Neural progenitor cell (in vitro differentiated cells): Measurements from ENCODE around the gene CHMP1A. TPM values are rescaled to one million over a fixed set of nuclear protein-coding genes. Genes with fewer than 3 reads are reported as not detected.

Source experiments
- DNase-seq: peaks from one replicate; pipeline ENCODE4 v3.0.0-alpha.2; 2016; ENCODE audit warnings: low spot score
- H2AFZ ChIP-seq: fragments of 200-600 bp; sonication (generic); replicated peaks from 2 replicates; pipeline ENCODE4 v1.6.1; 2016; ENCODE audit warnings: antibody characterized with exemption
- H3F3A ChIP-seq: fragments of 200-600 bp; sonication (generic); 2 replicates; pipeline ENCODE4 v1.6.1; 2016; ENCODE audit warnings: antibody characterized with exemption, low read depth
- H3K27ac ChIP-seq: fragments of 200-600 bp; sonication (generic); 2 replicates; pipeline ENCODE4 v1.5.1; 2016; ENCODE audit warnings: mild to moderate bottlenecking
- H3K27me3 ChIP-seq: fragments of 200-600 bp; sonication (generic); 2 replicates; pipeline ENCODE4 v1.6.1; 2016; ENCODE audit warnings: mild to moderate bottlenecking, moderate library complexity
- H3K36me3 ChIP-seq: fragments of 200-600 bp; sonication (generic); 2 replicates; pipeline ENCODE4 v1.5.1; 2016
- H3K4me1 ChIP-seq: fragments of 200-600 bp; sonication (generic); 2 replicates; pipeline ENCODE4 v1.6.1; 2016; ENCODE audit warnings: mixed run types
- H3K4me2 ChIP-seq: fragments of 200-600 bp; sonication (generic); 2 replicates; pipeline ENCODE4 v1.6.1; 2016
- H3K4me3 ChIP-seq: fragments of 200-600 bp; sonication (generic); 2 replicates; pipeline ENCODE4 v1.5.1; 2016
- H3K79me2 ChIP-seq: fragments of 200-600 bp; sonication (generic); 2 replicates; pipeline ENCODE4 v1.6.1; 2016; ENCODE audit warnings: low read depth
- H3K9ac ChIP-seq: fragments of 200-600 bp; sonication (generic); 2 replicates; pipeline ENCODE4 v1.6.1; 2016
- H3K9me3 ChIP-seq: fragments of 200-600 bp; sonication (generic); 2 replicates; pipeline ENCODE4 v1.5.1; 2016; ENCODE audit warnings: low read depth
- H4K20me1 ChIP-seq: fragments of 200-600 bp; sonication (generic); 2 replicates; pipeline ENCODE4 v1.6.1; 2016; ENCODE audit warnings: low read depth
- H3K27ac Mint-ChIP-seq: 3 replicates; pipeline ENCODE4 v1.8.0; 2021; ENCODE audit warnings: mixed read lengths
- H3K27me3 Mint-ChIP-seq: 2 replicates; pipeline ENCODE4 v1.8.0; 2022; ENCODE audit warnings: low read depth, mild to moderate bottlenecking, inconsistent platforms, moderate library complexity, mixed read lengths; ENCODE audit not compliant: insufficient read depth
- H3K36me3 Mint-ChIP-seq: 3 replicates; pipeline ENCODE4 v1.8.0; 2021; ENCODE audit warnings: mixed read lengths
- H3K4me1 Mint-ChIP-seq: 3 replicates; pipeline ENCODE4 v1.8.0; 2021; ENCODE audit warnings: mixed read lengths
- H3K4me3 Mint-ChIP-seq: 3 replicates; pipeline ENCODE4 v1.8.0; 2021; ENCODE audit warnings: mild to moderate bottlenecking, moderate library complexity, mixed read lengths
- H3K9me3 Mint-ChIP-seq: 3 replicates; pipeline ENCODE4 v1.8.0; 2020; ENCODE audit warnings: mixed read lengths
- EZH2 ChIP-seq: fragments of 200-600 bp; sonication (generic); IDR thresholded peaks from 2 replicates; pipeline ENCODE4 v1.6.1; 2017; ENCODE audit warnings: antibody characterized with exemption, mild to moderate bottlenecking, moderate library complexity
- EZH2phosphoT487 ChIP-seq: fragments of 200-600 bp; sonication (generic); IDR thresholded peaks from 2 replicates; pipeline ENCODE4 v1.6.1; 2017; ENCODE audit warnings: antibody characterized with exemption
- total RNA-seq: library from RNA; depleted of rRNA; stranded (reverse); fragments of >200 nt; gene quantifications from 2 replicates; pipeline ENCODE4 v1.2.3, GENCODE V29; 2015; ENCODE audit warnings: low replicate concordance
- TF ChIP-seq, protein P1 (sequence below): fragments of 200-600 bp; sonication (generic); IDR thresholded peaks from 2 replicates; pipeline ENCODE4 v1.5.1; 2017; ENCODE audit warnings: antibody characterized with exemption, mild to moderate bottlenecking

Gene CHMP1A
- total RNA-seq, 1 donor from 2014 or later = 34.6 TPM

DNA sequence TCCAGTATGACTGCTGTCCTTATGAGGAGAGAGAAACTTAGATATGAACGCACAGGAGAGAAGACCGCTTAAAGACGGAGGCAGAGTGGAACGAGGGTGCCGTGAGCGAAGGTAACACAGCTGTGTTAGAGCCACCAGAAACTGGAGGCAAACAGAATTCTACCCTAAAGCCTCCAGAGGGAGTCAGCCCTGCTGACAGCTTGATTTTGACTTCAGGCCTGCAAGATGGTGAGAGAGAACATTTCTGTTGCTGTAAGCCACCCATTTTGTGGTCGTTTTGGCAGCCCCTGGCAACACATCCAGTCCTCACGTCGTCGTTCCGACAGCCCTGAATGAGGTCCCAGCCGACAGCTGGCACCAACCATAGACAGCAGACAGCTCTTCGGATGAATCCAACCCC is 46.8 kb upstream of the CHMP1A start:
- H3F3A ChIP-seq = peaks cover 31% of the 10 kb centered on the region
- no peaks in the 10 kb centered on the region for H3K9me3 ChIP-seq
- DNase-seq = no peak
- Mint-ChIP-seq H3K9me3 (no peaks in the 10 kb centered on the region), H3K4me3 (no peak overlapping the region), H3K4me1 (peaks cover 18% of the 10 kb centered on the region), H3K36me3 (peaks cover under 1% of the 10 kb centered on the region), H3K27me3 (peaks cover 11% of the 10 kb centered on the region), H3K27ac (no peak overlapping the region)
- H3K9ac ChIP-seq = no peak overlapping the region
- no peak overlapping the region for H3K4me3 ChIP-seq
- no peaks in the 10 kb centered on the region for H3K79me2 ChIP-seq
- no peak overlapping the region for H3K4me2 ChIP-seq
- no peak overlapping the region for H2AFZ ChIP-seq
- H4K20me1 ChIP-seq = peaks cover 13% of the 10 kb centered on the region
- TF ChIP-seq EZH2phosphoT487 = no peak
- TF ChIP-seq, protein P1, sequence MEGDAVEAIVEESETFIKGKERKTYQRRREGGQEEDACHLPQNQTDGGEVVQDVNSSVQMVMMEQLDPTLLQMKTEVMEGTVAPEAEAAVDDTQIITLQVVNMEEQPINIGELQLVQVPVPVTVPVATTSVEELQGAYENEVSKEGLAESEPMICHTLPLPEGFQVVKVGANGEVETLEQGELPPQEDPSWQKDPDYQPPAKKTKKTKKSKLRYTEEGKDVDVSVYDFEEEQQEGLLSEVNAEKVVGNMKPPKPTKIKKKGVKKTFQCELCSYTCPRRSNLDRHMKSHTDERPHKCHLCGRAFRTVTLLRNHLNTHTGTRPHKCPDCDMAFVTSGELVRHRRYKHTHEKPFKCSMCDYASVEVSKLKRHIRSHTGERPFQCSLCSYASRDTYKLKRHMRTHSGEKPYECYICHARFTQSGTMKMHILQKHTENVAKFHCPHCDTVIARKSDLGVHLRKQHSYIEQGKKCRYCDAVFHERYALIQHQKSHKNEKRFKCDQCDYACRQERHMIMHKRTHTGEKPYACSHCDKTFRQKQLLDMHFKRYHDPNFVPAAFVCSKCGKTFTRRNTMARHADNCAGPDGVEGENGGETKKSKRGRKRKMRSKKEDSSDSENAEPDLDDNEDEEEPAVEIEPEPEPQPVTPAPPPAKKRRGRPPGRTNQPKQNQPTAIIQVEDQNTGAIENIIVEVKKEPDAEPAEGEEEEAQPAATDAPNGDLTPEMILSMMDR = no peak
- no peak for TF ChIP-seq EZH2
- peaks cover 10% of the 10 kb centered on the region for H3K4me1 ChIP-seq
- no peaks in the 10 kb centered on the region for H3K36me3 ChIP-seq
- H3K27ac ChIP-seq = no peak overlapping the region
- peaks cover 34% of the 10 kb centered on the region for H3K27me3 ChIP-seq

DNA sequence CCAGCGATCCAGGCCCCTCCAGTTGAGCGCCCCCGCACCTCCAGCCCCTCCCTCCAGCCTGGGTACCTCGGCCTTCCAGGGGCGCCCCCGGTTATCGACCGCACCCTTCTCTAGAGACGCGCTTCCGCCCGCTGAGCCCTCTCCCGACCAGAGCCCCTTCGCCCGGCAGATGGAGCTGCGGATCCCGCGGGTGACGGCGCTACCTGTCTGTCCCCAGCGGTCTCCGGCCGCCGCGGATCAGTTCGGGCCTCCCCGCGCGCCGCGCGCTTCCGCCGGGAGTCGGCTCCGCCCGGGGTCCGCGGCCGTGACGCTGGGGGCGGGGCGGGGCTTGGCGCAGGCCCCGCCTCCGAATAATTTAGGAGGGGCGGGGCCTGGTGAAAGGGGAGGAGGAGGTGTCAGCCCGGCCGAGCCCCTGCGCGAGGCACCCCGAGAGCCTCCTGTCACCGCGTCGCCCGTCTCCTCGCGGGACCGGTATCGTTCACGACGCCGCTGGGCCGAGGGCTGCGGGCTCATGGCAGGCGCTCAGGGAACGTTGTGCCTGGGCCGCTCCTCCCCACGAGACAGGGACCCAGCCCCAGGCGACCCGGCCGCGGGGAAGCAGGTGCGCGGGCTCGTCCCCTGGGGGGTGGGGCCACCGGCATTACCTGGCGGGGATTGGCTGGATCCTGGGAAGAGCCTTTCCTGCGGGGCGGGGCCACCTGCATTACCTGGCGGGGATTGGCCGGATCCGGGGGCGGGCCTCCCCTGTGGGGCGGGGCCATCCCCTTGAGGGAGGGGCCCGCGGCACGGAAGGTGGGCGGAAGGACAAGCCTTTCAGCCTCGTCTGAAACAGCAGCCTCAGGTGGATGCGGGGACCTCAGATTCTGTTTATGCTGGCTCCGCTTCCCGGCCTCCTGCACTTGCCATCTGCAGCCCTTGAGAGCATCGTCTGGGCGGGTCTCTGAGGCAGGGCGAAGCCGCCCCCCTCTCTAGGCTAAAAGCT is 44.2 kb upstream of the CHMP1A start, which contains the start of gene SPATA2L:
Gene SPATA2L (minus strand): TSS at position 281 of the 982 bp plus-strand sequence. CDS start 473 bp downstream, outside the sequence.
- H3K36me3 ChIP-seq = no peaks in the 10 kb centered on the region
- no peak within 1 kb of the TSS for H3K27ac Mint-ChIP-seq

DNA sequence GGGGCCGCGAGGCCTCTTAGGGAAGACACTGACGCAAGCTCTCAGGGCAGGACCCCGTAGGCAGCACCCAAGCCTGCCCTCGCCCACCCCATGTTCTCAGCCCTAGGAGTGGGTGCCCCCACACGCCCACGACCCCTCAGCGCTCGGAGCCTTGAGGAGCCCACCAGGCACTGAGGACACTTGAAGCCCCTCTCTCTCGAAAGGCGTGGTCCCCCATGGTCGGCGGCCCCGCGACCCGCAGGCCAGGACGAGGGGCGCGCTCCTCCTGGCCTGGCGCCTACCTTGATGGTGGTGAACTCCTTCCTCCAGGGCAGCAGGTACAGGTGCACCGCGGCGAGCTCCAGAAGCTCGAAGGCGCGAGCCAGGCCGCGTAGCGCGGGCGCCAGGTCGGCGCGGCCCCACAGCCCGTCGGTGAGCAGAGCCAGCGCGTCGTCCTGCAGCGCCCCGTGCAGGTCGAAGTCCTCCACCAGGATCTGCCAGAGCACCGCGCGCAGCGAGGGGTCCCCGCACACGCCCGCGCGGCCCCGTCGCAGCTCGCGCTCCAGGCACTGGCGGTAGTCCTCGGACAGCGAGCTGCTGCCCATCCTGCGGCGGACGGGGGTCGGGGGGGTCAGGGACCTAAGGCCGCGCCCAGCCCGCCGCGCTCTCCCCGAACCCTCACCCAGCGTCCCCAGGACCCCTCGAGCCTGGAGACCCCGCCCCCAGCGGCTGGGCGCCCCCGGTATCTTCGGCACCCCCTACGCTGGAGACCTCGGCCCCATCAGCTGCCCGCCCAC is 43.3 kb upstream of the CHMP1A start:
- Histone ChIP-seq H3K27me3 (peaks cover 34% of the 10 kb centered on the region), H4K20me1 (peaks cover 14% of the 10 kb centered on the region), H3K9me3 (no peaks in the 10 kb centered on the region), H3K79me2 (no peaks in the 10 kb centered on the region), H3K4me1 (peaks cover 4% of the 10 kb centered on the region), H3K4me3 (peak overlapping the region; percentile 72), H2AFZ (peak overlapping the region; percentile 61), H3K36me3 (no peaks in the 10 kb centered on the region), H3F3A (peaks cover 37% of the 10 kb centered on the region), H3K27ac (no peak overlapping the region), H3K4me2 (peak overlapping the region; percentile 89), H3K9ac (no peak overlapping the region)
- no peaks in the 10 kb centered on the region for H3K9me3 Mint-ChIP-seq
- peak overlapping the region; percentile 84 for H3K4me3 Mint-ChIP-seq
- H3K27me3 Mint-ChIP-seq = peaks cover 7% of the 10 kb centered on the region
- H3K27ac Mint-ChIP-seq = no peak overlapping the region
- H3K36me3 Mint-ChIP-seq = peaks cover 5% of the 10 kb centered on the region
- TF ChIP-seq, protein P1 = peak; percentile 36
- no peak for TF ChIP-seq EZH2
- H3K4me1 Mint-ChIP-seq = peaks cover 21% of the 10 kb centered on the region
- peak; percentile 87 for DNase-seq

More for the DNA sequence above, 44.2 kb upstream of the CHMP1A start, which contains the start of gene SPATA2L:
- no peak for TF ChIP-seq EZH2phosphoT487
- no peak for TF ChIP-seq EZH2
- TF ChIP-seq, protein P1 = peak; percentile 28
- Histone ChIP-seq H3K9ac (no peak within 1 kb of the TSS), H4K20me1 (peaks cover 14% of the 10 kb centered on the region), H3K9me3 (no peaks in the 10 kb centered on the region), H3K4me1 (peaks cover 8% of the 10 kb centered on the region), H3K27me3 (peaks cover 34% of the 10 kb centered on the region), H3F3A (peaks cover 37% of the 10 kb centered on the region), H3K27ac (no peak within 1 kb of the TSS), H3K79me2 (no peaks in the 10 kb centered on the region), H3K4me3 (peak within 1 kb of the TSS; percentile 72), H3K4me2 (peak within 1 kb of the TSS; percentile 89), H2AFZ (peak within 1 kb of the TSS; percentile 97)
- H3K9me3 Mint-ChIP-seq = no peaks in the 10 kb centered on the region
- H3K4me1 Mint-ChIP-seq = peaks cover 24% of the 10 kb centered on the region
- DNase-seq = peak; percentile 98
- peak within 1 kb of the TSS; percentile 84 for H3K4me3 Mint-ChIP-seq
- peaks cover 11% of the 10 kb centered on the region for H3K27me3 Mint-ChIP-seq
- peaks cover 5% of the 10 kb centered on the region for H3K36me3 Mint-ChIP-seq
